Endothelial cell of umbilical vein (primary cell): ENCODE measurements around the gene SSR1. TPM values are rescaled to one million over a fixed set of nuclear protein-coding genes. Genes with fewer than 3 reads are reported as not detected.

Source experiments
- BruUV-seq: library from RNA; stranded (reverse); fragments of 400-500 nt; replicated peaks from 2 replicates; lab custom pipeline; 2021; lab: Mats Ljungman, UMichigan
- CTCF ChIA-PET: fragments of 300-600, 350-600 bp; sonication (Branson Sonifier 250); formaldehyde crosslinking; loops from one replicate; lab custom pipeline; 2021; ENCODE audit warnings: antibody characterized with exemption, inconsistent platforms; lab: Charles Lee
- POLR2A ChIA-PET: fragments of 300-600, 350-600 bp; sonication (Branson Sonifier 250); formaldehyde crosslinking; loops from one replicate; lab custom pipeline; 2021; ENCODE audit warnings: antibody characterized with exemption, inconsistent platforms; lab: Charles Lee
- DNase-seq: peaks from one replicate; pipeline ENCODE4 v3.0.0-alpha.2; 2011; ENCODE audit warnings: low read depth, low spot score
- FAIRE-seq: peaks from 2 replicates; lab custom pipeline; 2011; peaks lifted over from hg19 to GRCh38; lab: Jason Lieb, UNC
- H2AFZ ChIP-seq: 2 replicates; pipeline ENCODE4 v1.6.0; 2012; ENCODE audit warnings: low read depth, low read length, control low read depth, inconsistent platforms
- H3K27ac ChIP-seq: 2 replicates; pipeline ENCODE4 v1.5.1; 2011; ENCODE audit warnings: low read depth, mild to moderate bottlenecking, control low read depth, low read length, moderate library complexity; ENCODE audit not compliant: insufficient read depth
- H3K27me3 ChIP-seq, 2 experiments: 2 replicates each; pipeline versions ENCODE4 v1.6.0 to v1.6.1; 2011; ENCODE audit warnings: low read length in 2 of 2, mixed read lengths in 1 of 2; ENCODE audit not compliant: control insufficient read depth in 2 of 2, insufficient read depth in 2 of 2
- H3K36me3 ChIP-seq, 2 experiments: 2 replicates in 1 of 2; 3 replicates in 1 of 2; pipeline ENCODE4 v1.5.1; 2011; ENCODE audit warnings: low read length in 2 of 2, mild to moderate bottlenecking in 1 of 2, moderate library complexity in 1 of 2; ENCODE audit not compliant: control insufficient read depth in 2 of 2, insufficient read depth in 2 of 2; ENCODE audit errors: extremely low read depth in 1 of 2
- H3K4me1 ChIP-seq: 3 replicates; pipeline ENCODE4 v1.5.1; 2011; ENCODE audit warnings: mild to moderate bottlenecking, low read length; ENCODE audit not compliant: control insufficient read depth, insufficient read depth; ENCODE audit errors: extremely low read depth
- H3K4me2 ChIP-seq: 2 replicates; pipeline ENCODE4 v1.6.1; 2011; ENCODE audit warnings: low read length, control low read depth, mixed read lengths; ENCODE audit not compliant: insufficient read depth
- H3K4me3 ChIP-seq, 3 experiments: fragments of 200-600 bp in 1 of 3; sonication (generic), shearing (Covaris generic) in 1 of 3; replicated peaks in 1 of 3; 2 replicates each; pipeline ENCODE4 v1.5.1; 2011 to 2016; ENCODE audit warnings: control low read depth in 3 of 3, low read length in 3 of 3, mild to moderate bottlenecking in 2 of 3, inconsistent platforms in 1 of 3, low read depth in 1 of 3, moderate library complexity in 1 of 3; ENCODE audit not compliant: insufficient read depth in 1 of 3
- H3K79me2 ChIP-seq: 2 replicates; pipeline ENCODE4 v1.6.0; 2012; ENCODE audit warnings: low read length, inconsistent platforms; ENCODE audit not compliant: control insufficient read depth, insufficient read depth
- H3K9ac ChIP-seq: replicated peaks from 2 replicates; pipeline ENCODE3; 2011; ENCODE audit warnings: low read length, control low read depth; ENCODE audit not compliant: insufficient read depth; ENCODE audit errors: extremely low read depth
- H3K9me1 ChIP-seq: replicated peaks from 3 replicates; pipeline ENCODE4 v1.6.0; 2011; ENCODE audit warnings: mild to moderate bottlenecking, low read length; ENCODE audit not compliant: control insufficient read depth, insufficient read depth; ENCODE audit errors: extremely low read depth
- H3K9me3 ChIP-seq: replicated peaks from 2 replicates; pipeline ENCODE4 v1.5.1; 2012; ENCODE audit warnings: low read length, inconsistent platforms; ENCODE audit not compliant: control insufficient read depth, insufficient read depth
- H4K20me1 ChIP-seq: replicated peaks from 2 replicates; pipeline ENCODE3; 2011; ENCODE audit warnings: mild to moderate bottlenecking, low read length; ENCODE audit not compliant: control insufficient read depth, insufficient read depth; ENCODE audit errors: extremely low read depth
- CTCF ChIP-seq, 2 donors: IDR thresholded peaks; 1 replicate in 1 of 2; 2 replicates in 1 of 2; pipeline ENCODE4 v1.5.1; 2011; ENCODE audit warnings: low read length in 2 of 2, mild to moderate bottlenecking in 2 of 2, moderate library complexity in 2 of 2, control low read depth in 1 of 2, inconsistent platforms in 1 of 2, low read depth in 1 of 2; ENCODE audit not compliant: insufficient read depth in 1 of 2; ENCODE audit errors: extremely low read depth in 1 of 2
- EZH2 ChIP-seq: IDR thresholded peaks from 2 replicates; pipeline ENCODE4 v1.6.1; 2012; ENCODE audit warnings: borderline replicate concordance, low read depth, mild to moderate bottlenecking, moderate library complexity, low read length, inconsistent platforms; ENCODE audit not compliant: severe bottlenecking
- FOS ChIP-seq: IDR thresholded peaks from 2 replicates; pipeline ENCODE4 v1.6.1; 2011; ENCODE audit warnings: mild to moderate bottlenecking, low read length, moderate library complexity, borderline replicate concordance; ENCODE audit not compliant: insufficient read depth
- GATA2 ChIP-seq: IDR thresholded peaks from 2 replicates; pipeline ENCODE4 v1.7.0; 2011; ENCODE audit warnings: low read depth, mild to moderate bottlenecking, moderate library complexity, mixed read lengths, low read length; ENCODE audit not compliant: insufficient read length, insufficient read depth
- JUN ChIP-seq: IDR thresholded peaks from 2 replicates; pipeline ENCODE4 v1.6.1; 2011; ENCODE audit warnings: borderline replicate concordance, low read depth; ENCODE audit not compliant: insufficient read length, insufficient read depth
- MAX ChIP-seq: IDR thresholded peaks from 2 replicates; pipeline ENCODE4 v1.6.1; 2011; ENCODE audit not compliant: insufficient read depth, insufficient read length
- MYC ChIP-seq: IDR thresholded peaks from one replicate; pipeline ENCODE4 v1.6.1; 2011; ENCODE audit warnings: mild to moderate bottlenecking, low read depth, low read length
- POLR2A ChIP-seq: IDR thresholded peaks from 2 replicates; pipeline ENCODE4 v1.6.1; 2012; ENCODE audit warnings: low read depth, mild to moderate bottlenecking, control low read depth, low read length
- POLR2AphosphoS5 ChIP-seq: IDR thresholded peaks from 2 replicates; pipeline ENCODE4 v1.6.1; 2012; ENCODE audit warnings: low read depth, mild to moderate bottlenecking, control low read depth, low read length, moderate library complexity; ENCODE audit not compliant: insufficient read depth
- dilution Hi-C: fragments of 300-500 bp; cut with MboI; formaldehyde crosslinking; loops from one replicate; pipeline ENCODE4 v1.15.0; 2019; ENCODE audit warnings: low sequenced_read_pairs; ENCODE audit not compliant: extremely low pct_ligation_motif_present
- intact Hi-C: fragments of 100-400 bp; cut with micrococcal nuclease; formaldehyde crosslinking; loops from one replicate; pipeline ENCODE4 v1.10.0; 2022
- polyA plus RNA-seq, 4 experiments: library from polyadenylated mRNA; depleted of rRNA in 3 of 4; stranded (reverse) in 3 of 4; unstranded in 1 of 4; fragments of >200 nt; gene quantifications; 2 replicates each; pipeline versions ENCODE4 v1.2.1 to v1.2.3, GENCODE V29; 2011 to 2012; ENCODE audit warnings: missing spikeins in 1 of 4
- total RNA-seq: library from RNA; stranded (reverse); gene quantifications from 2 replicates; pipeline ENCODE4 v1.2.3, GENCODE V29; 2021

Gene SSR1
- total and polyA plus RNA-seq, 2 donors (not counting 3 experiments of a cell fraction or from before 2014, with no cell fraction given), result 70.7 to 187 TPM

GRCh38 chr6:7257521-7258230, 55.3 kb downstream of the SSR1 start:
- TF ChIP-seq MYC (no peak), JUN (no peak), MAX (no peak), EZH2 (no peak), POLR2A (no peak), CTCF (IDR thresholded peaks at IDR 0.05; ENCODE audit: extremely low read depth in 1 of 2, insufficient read depth in 1 of 2, low read depth in 1 of 2, low read length in 2 of 2) (no peak), GATA2 (no peak), POLR2AphosphoS5 (no peak), FOS (no peak)

More at GRCh38 chr6:7257521-7258230, 55.3 kb downstream of the SSR1 start:
- no peaks in the 10 kb centered on the region for H3K9me1 ChIP-seq
- FAIRE-seq (no peak), DNase-seq (no peak)
- no peaks in the 10 kb centered on the region for H3K79me2 ChIP-seq
- H3K4me3 ChIP-seq, result no peak overlapping the region
- ChIA-PET POLR2A (no interaction called here), CTCF (interaction anchor here (1.5 kb wide), 1 partner anchor 18 kb away, joined by 3 read pairs; no protein-coding TSS in a partner anchor)
- H3K4me2 ChIP-seq, result no peak overlapping the region
- intact Hi-C loops (no loop called here), dilution Hi-C loops (no loop called here)
- no peak overlapping the region for H3K9ac ChIP-seq
- H3K4me1 ChIP-seq, result peaks cover 7% of the 10 kb centered on the region
- H3K27ac ChIP-seq, result no peak overlapping the region
- no peaks in the 10 kb centered on the region for H3K27me3 ChIP-seq
- H3K36me3 ChIP-seq, result no peaks in the 10 kb centered on the region
- no peak overlapping the region for H2AFZ ChIP-seq
- no peaks in the 10 kb centered on the region for H3K9me3 ChIP-seq
- no peaks in the 10 kb centered on the region for H4K20me1 ChIP-seq
- no TSS peak for BruUV-seq
